H1 (cell line): ENCODE data around the gene PTDSS2. TPM values are rescaled to one million over a fixed set of nuclear protein-coding genes. Genes with fewer than 3 reads are reported as not detected.

Experiments used
- CTCF ChIA-PET: fragments of 300-600 bp; sonication (Branson Sonifier 250); formaldehyde crosslinking; loops from one replicate; lab custom pipeline; 2021; ENCODE audit not compliant: partially characterized antibody; lab: Charles Lee
- POLR2A ChIA-PET: fragments of 300-600 bp; sonication (Branson Sonifier 250); formaldehyde crosslinking; loops from one replicate; lab custom pipeline; 2021; ENCODE audit warnings: inconsistent platforms; ENCODE audit not compliant: partially characterized antibody; lab: Charles Lee
- DNase-seq, 2 experiments: peaks; one replicate each; pipeline versions ENCODE4 v3.0.0 to v3.0.0-alpha.2; 2010 to 2022; ENCODE audit warnings: low spot score in 2 of 2, low read depth in 1 of 2, mixed read lengths in 1 of 2
- FAIRE-seq: peaks from 2 replicates; lab custom pipeline; 2011; peaks lifted over from hg19 to GRCh38; lab: Jason Lieb, UNC
- H2AFZ ChIP-seq: 2 replicates; pipeline ENCODE4 v1.8.1; 2012; ENCODE audit warnings: low read length, inconsistent platforms
- H2AK5ac ChIP-seq: 2 replicates; pipeline ENCODE4 v1.6.1; 2013; ENCODE audit warnings: low read depth, low read length
- H2BK120ac ChIP-seq: replicated peaks from 2 replicates; pipeline ENCODE3; 2013; ENCODE audit warnings: low read depth, low read length, inconsistent platforms
- H2BK12ac ChIP-seq: 2 replicates; pipeline ENCODE4 v1.6.1; 2013; ENCODE audit warnings: low read depth, low read length
- H2BK15ac ChIP-seq: 2 replicates; pipeline ENCODE4 v1.6.1; 2013; ENCODE audit warnings: low read length
- H2BK20ac ChIP-seq: 2 replicates; pipeline ENCODE4 v1.6.1; 2013; ENCODE audit warnings: low read length
- H2BK5ac ChIP-seq: 2 replicates; pipeline ENCODE4 v1.6.1; 2013; ENCODE audit warnings: low read depth, low read length
- H3K14ac ChIP-seq: 2 replicates; pipeline ENCODE4 v1.6.1; 2013; ENCODE audit warnings: inconsistent platforms; ENCODE audit not compliant: insufficient read length
- H3K18ac ChIP-seq: 2 replicates; pipeline ENCODE4 v1.6.1; 2013; ENCODE audit warnings: low read length; ENCODE audit errors: extremely low read depth
- H3K23ac ChIP-seq: 2 replicates; pipeline ENCODE4 v1.6.1; 2013; ENCODE audit warnings: inconsistent platforms; ENCODE audit not compliant: insufficient read length
- H3K23me2 ChIP-seq: 2 replicates; pipeline ENCODE4 v1.6.1; 2013; ENCODE audit warnings: low read depth, low read length
- H3K27ac ChIP-seq: 2 replicates; pipeline ENCODE4 v1.6.1; 2011; ENCODE audit warnings: low read depth, low read length, inconsistent platforms
- H3K27me3 ChIP-seq, 4 experiments: replicated peaks in 1 of 4; 1 replicate in 1 of 4; 2 replicates in 3 of 4; pipeline versions ENCODE4 v1.6.1 to v1.8.1; 2011 to 2013; ENCODE audit warnings: low read length in 3 of 4, mild to moderate bottlenecking in 3 of 4, inconsistent platforms in 2 of 4, mixed read lengths in 2 of 4, moderate library complexity in 1 of 4; ENCODE audit not compliant: control insufficient read depth in 3 of 4, insufficient read depth in 3 of 4; ENCODE audit errors: extremely low read depth in 1 of 4
- H3K36me3 ChIP-seq, 4 experiments: 2 replicates each; pipeline versions ENCODE4 v1.6.1 to v1.8.1; 2011 to 2013; ENCODE audit warnings: mild to moderate bottlenecking in 4 of 4, low read length in 3 of 4, moderate library complexity in 2 of 4, control low read depth in 1 of 4, inconsistent platforms in 1 of 4; ENCODE audit not compliant: insufficient read depth in 4 of 4, control insufficient read depth in 2 of 4
- H3K4ac ChIP-seq: replicated peaks from 2 replicates; pipeline ENCODE3; 2013; ENCODE audit warnings: low read length, low read depth, mixed read lengths, inconsistent platforms; ENCODE audit not compliant: insufficient read length
- H3K4me1 ChIP-seq, 4 experiments: replicated peaks in 1 of 4; 1 replicate in 1 of 4; 2 replicates in 3 of 4; pipeline versions ENCODE4 v1.6.1 to v1.8.1; 2011 to 2013; ENCODE audit warnings: low read length in 3 of 4, inconsistent platforms in 2 of 4, mixed read lengths in 1 of 4; ENCODE audit not compliant: insufficient read depth in 4 of 4, control insufficient read depth in 3 of 4
- H3K4me2 ChIP-seq, 2 experiments: 2 replicates each; pipeline versions ENCODE4 v1.6.1 to v1.8.1; 2011 to 2013; ENCODE audit warnings: low read depth in 2 of 2, low read length in 2 of 2, control low read depth in 1 of 2, inconsistent platforms in 1 of 2, mild to moderate bottlenecking in 1 of 2; ENCODE audit not compliant: insufficient read depth in 1 of 2
- H3K4me3 ChIP-seq, 4 experiments: fragments of 200-600, 300-600 bp in 1 of 4; sonication (generic), shearing (Covaris generic), sonication (Bioruptor Twin) in 1 of 4; 2 replicates each; pipeline versions ENCODE4 v1.5.1 to v1.8.1; 2011 to 2016; ENCODE audit warnings: low read length in 4 of 4, low read depth in 3 of 4, control low read depth in 2 of 4, inconsistent platforms in 2 of 4, mild to moderate bottlenecking in 2 of 4, mixed read lengths in 1 of 4, moderate library complexity in 1 of 4; ENCODE audit not compliant: insufficient read depth in 2 of 4; ENCODE audit errors: extremely low read depth in 1 of 4
- H3K56ac ChIP-seq: replicated peaks from 2 replicates; pipeline ENCODE3; 2013; ENCODE audit warnings: low read depth, mild to moderate bottlenecking, mixed read lengths, low read length, inconsistent platforms; ENCODE audit not compliant: insufficient read length
- H3K79me1 ChIP-seq: 2 replicates; pipeline ENCODE4 v1.6.1; 2013; ENCODE audit warnings: low read depth, low read length, control low read depth
- H3K79me2 ChIP-seq, 2 experiments: 2 replicates each; pipeline versions ENCODE4 v1.6.1 to v1.8.1; 2012 to 2013; ENCODE audit warnings: low read length in 2 of 2, mild to moderate bottlenecking in 2 of 2, inconsistent platforms in 1 of 2; ENCODE audit not compliant: insufficient read depth in 2 of 2, control insufficient read depth in 1 of 2
- H3K9ac ChIP-seq, 4 experiments: replicated peaks in 1 of 4; 1 replicate in 1 of 4; 2 replicates in 3 of 4; pipeline versions ENCODE4 v1.6.1 to v1.8.1; 2011 to 2013; ENCODE audit warnings: low read depth in 3 of 4, low read length in 3 of 4, control low read depth in 2 of 4, mild to moderate bottlenecking in 2 of 4, moderate library complexity in 2 of 4, inconsistent platforms in 1 of 4; ENCODE audit errors: extremely low read depth in 1 of 4
- H3K9me3 ChIP-seq, 2 experiments: 2 replicates each; pipeline versions ENCODE4 v1.6.1 to v1.8.1; 2012 to 2013; ENCODE audit warnings: mild to moderate bottlenecking in 2 of 2, moderate library complexity in 2 of 2, control low read depth in 1 of 2, inconsistent platforms in 1 of 2, low read depth in 1 of 2, low read length in 1 of 2, mixed read lengths in 1 of 2; ENCODE audit not compliant: insufficient read depth in 2 of 2
- H4K20me1 ChIP-seq, 2 experiments: replicated peaks in 1 of 2; 2 replicates each; pipeline versions ENCODE3 to v1.8.1; 2011 to 2013; ENCODE audit warnings: inconsistent platforms in 2 of 2, low read length in 2 of 2, mild to moderate bottlenecking in 1 of 2; ENCODE audit not compliant: insufficient read depth in 2 of 2, control insufficient read depth in 1 of 2
- H4K5ac ChIP-seq: 2 replicates; pipeline ENCODE4 v1.6.1; 2013; ENCODE audit warnings: low read length, low read depth, mixed read lengths, inconsistent platforms; ENCODE audit not compliant: insufficient read length
- H4K8ac ChIP-seq: 2 replicates; pipeline ENCODE4 v1.8.0; 2013; ENCODE audit warnings: mild to moderate bottlenecking, moderate library complexity, low read length, inconsistent platforms; ENCODE audit not compliant: insufficient read depth; ENCODE audit errors: extremely low read depth
- H4K91ac ChIP-seq: replicated peaks from 2 replicates; pipeline ENCODE3; 2013; ENCODE audit warnings: low read length, mixed read lengths, inconsistent platforms; ENCODE audit not compliant: insufficient read length
- BACH1 ChIP-seq: IDR thresholded peaks from 2 replicates; pipeline ENCODE4 v1.6.1; 2012; ENCODE audit warnings: low read length, improper control_type of control experiment
- GTF2F1 ChIP-seq: IDR thresholded peaks from 2 replicates; pipeline ENCODE4 v1.6.1; 2012; ENCODE audit warnings: low read depth, low read length, improper control_type of control experiment, borderline replicate concordance
- RFX5 ChIP-seq: IDR thresholded peaks from 2 replicates; pipeline ENCODE4 v1.6.1; 2011; ENCODE audit warnings: low read depth, low read length, improper control_type of control experiment, borderline replicate concordance
- WGBS, 2 experiments: shearing (Covaris generic) in 1 of 2; methylation state at CpG; one replicate each; pipeline versions ENCODE4 v1.1.6 to v1.1.7; 2013 to 2015; ENCODE audit warnings: low lambda C conversion rate in 2 of 2, mixed read lengths in 2 of 2, inconsistent platforms in 1 of 2, low coverage in 1 of 2, missing lambda C conversion rate in 1 of 2; ENCODE audit not compliant: insufficient replicate concordance in 2 of 2, insufficient coverage in 1 of 2, insufficient read length in 1 of 2; ENCODE audit errors: extremely low coverage in 1 of 2, missing lambda C conversion rate in 1 of 2; 5-methylcytosine and 5-hydroxymethylcytosine counted together
- polyA plus RNA-seq, 7 experiments: library from polyadenylated mRNA; depleted of rRNA in 3 of 7; stranded (reverse) in 5 of 7; unstranded in 2 of 7; fragments of >200 nt in 5 of 7; fragments of 200-250 nt in 2 of 7; gene quantifications; 1 replicate in 5 of 7; 2 replicates in 1 of 7; 4 replicates in 1 of 7; pipeline versions ENCODE4 v1.2.1 to v1.2.3, GENCODE V29; 2011 to 2013; ENCODE audit warnings: missing spikeins in 2 of 7, mixed read lengths in 2 of 7
- total RNA-seq: library from RNA; stranded (reverse); fragmentation: NEBNext Ultra II Directional; extraction: Animal tissue kit (Norgen Biotek cat#: 25700); gene quantifications from 2 replicates; pipeline ENCODE4 v1.2.1, GENCODE V29; 2021

Gene PTDSS2
- total and polyA plus RNA-seq, 2 of the 8 experiments (the other 6 are each of a cell fraction or from before 2014, with no cell fraction given), result 48.7 to 68.2 TPM

DNA sequence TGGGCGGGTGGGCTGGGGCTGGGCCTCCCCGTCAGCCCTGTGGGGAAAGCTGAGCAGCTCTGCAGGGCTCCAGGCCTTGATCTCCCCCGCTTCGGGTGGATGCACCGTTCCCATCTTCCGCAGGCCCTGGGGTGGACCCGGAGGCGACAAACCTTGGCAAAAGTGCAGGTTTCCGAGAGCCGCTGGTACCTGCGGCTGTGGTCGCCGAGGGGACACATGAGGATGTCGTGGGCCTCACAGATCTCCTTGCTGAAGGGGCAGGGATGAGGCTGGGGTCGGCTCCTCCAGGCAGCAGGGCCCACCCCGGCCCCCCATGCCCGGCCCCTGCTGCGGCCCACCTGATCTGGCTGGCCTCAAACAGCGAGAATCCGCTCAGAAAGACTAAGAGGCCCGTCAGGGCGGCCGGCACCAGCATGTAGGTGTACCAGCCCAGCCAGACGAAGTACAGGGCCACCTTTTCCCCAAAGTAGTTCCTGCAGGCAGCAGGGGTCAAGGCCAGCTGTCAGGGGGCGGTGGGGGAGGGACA, 20.1 kb upstream of the PTDSS2 start:
- no peak overlapping the region for H3K14ac ChIP-seq
- peak overlapping the region; percentile 25; the same call in 1 of the 2 replicates for H4K8ac ChIP-seq
- H3K9me3 ChIP-seq, result no peaks in the 10 kb centered on the region
- no peak overlapping the region; the same call in 1 of the 2 replicates for H3K18ac ChIP-seq
- no peak overlapping the region for H3K4me3 ChIP-seq
- FAIRE-seq, result no peak
- no peak overlapping the region for H3K9ac ChIP-seq
- H3K4me2 ChIP-seq, result no peak overlapping the region
- ChIA-PET POLR2A (no interaction called here), CTCF (interaction anchor here (0.5 to 0.6 kb wide), 2 partner anchors 88 to 90 kb away, joined by 3 read pairs; no protein-coding TSS in a partner anchor)
- no peak overlapping the region for H3K4ac ChIP-seq
- H3K23ac ChIP-seq, result no peak overlapping the region
- no peak overlapping the region for H3K27ac ChIP-seq
- WGBS, 2 experiments, result 62% methylated on average over 10 of the region's 25 CpGs; no CpG with 5 or more reads in 1 of the 2 experiments
- H2BK120ac ChIP-seq, result no peak overlapping the region
- no peak overlapping the region for H2BK15ac ChIP-seq
- H3K79me2 ChIP-seq, result no peaks in the 10 kb centered on the region
- H2BK5ac ChIP-seq, result no peak overlapping the region
- no peaks in the 10 kb centered on the region for H3K36me3 ChIP-seq
- no peaks in the 10 kb centered on the region for H3K23me2 ChIP-seq
- no peak overlapping the region for H2AK5ac ChIP-seq
- H4K5ac ChIP-seq, result no peak overlapping the region
- H4K20me1 ChIP-seq, result no peaks in the 10 kb centered on the region
- no peak overlapping the region for H4K91ac ChIP-seq
- H3K27me3 ChIP-seq, result no peaks in the 10 kb centered on the region
- peak in 1 of 2 experiments; percentile 62 for DNase-seq
- no peak overlapping the region for H2BK12ac ChIP-seq
- no peak overlapping the region for H2BK20ac ChIP-seq
- no peaks in the 10 kb centered on the region for H3K79me1 ChIP-seq
- no peak overlapping the region for H3K56ac ChIP-seq
- no peaks in the 10 kb centered on the region; a peak in 1 of 7 replicates for H3K4me1 ChIP-seq
- no peak overlapping the region for H2AFZ ChIP-seq
- TF ChIP-seq BACH1 (no peak), RFX5 (no peak), GTF2F1 (no peak)
